Activated CD4-positive, alpha-beta T cell treated with anti-CD3 and anti-CD28 coated beads, Interleukin-2, amount 10 ng/mL, durations not matched to agents 24 days and 14 days (primary cell): ENCODE measurements around the gene SERPINA12. TPM values are rescaled to one million over a fixed set of nuclear protein-coding genes. Genes with fewer than 3 reads are reported as not detected.

Source experiments
- DNase-seq: peaks from one replicate; pipeline ENCODE4 v3.0.0; 2022
- H3K27ac Mint-ChIP-seq: one replicate; pipeline ENCODE4 v1.8.0; 2022; ENCODE audit warnings: mild to moderate bottlenecking, mixed read lengths
- H3K27me3 Mint-ChIP-seq: one replicate; pipeline ENCODE4 v1.8.0; 2022; ENCODE audit warnings: mixed read lengths
- H3K36me3 Mint-ChIP-seq: one replicate; pipeline ENCODE4 v1.8.0; 2022; ENCODE audit warnings: low read depth, mild to moderate bottlenecking, mixed read lengths
- H3K4me1 Mint-ChIP-seq: one replicate; pipeline ENCODE4 v1.8.0; 2021; ENCODE audit warnings: mixed read lengths
- H3K4me3 Mint-ChIP-seq: one replicate; pipeline ENCODE4 v1.8.0; 2022; ENCODE audit warnings: mild to moderate bottlenecking, moderate library complexity, mixed read lengths
- H3K9me3 Mint-ChIP-seq: one replicate; pipeline ENCODE4 v1.8.0; 2021; ENCODE audit warnings: mixed read lengths
- intact Hi-C: fragments of 100-400 bp; cut with micrococcal nuclease; formaldehyde crosslinking; loops from one replicate; pipeline ENCODE4 v1.15.1; 2023
- total RNA-seq: library from RNA; stranded (reverse); gene quantifications from 2 replicates; pipeline ENCODE4 v1.2.3, GENCODE V29; 2022

Gene SERPINA12
- total RNA-seq, 1 donor from 2014 or later = not detected

GRCh38 chr14:94460631-94461416 lies 48.4 kb downstream of the SERPINA12 start:
- intact Hi-C loops = no loop called here
- peaks cover 6% of the 10 kb centered on the region for H3K9me3 Mint-ChIP-seq
- peaks cover 5% of the 10 kb centered on the region for H3K27me3 Mint-ChIP-seq
- no peak overlapping the region for H3K4me3 Mint-ChIP-seq
- DNase-seq = no peak
- no peaks in the 10 kb centered on the region for H3K4me1 Mint-ChIP-seq
- H3K36me3 Mint-ChIP-seq = no peaks in the 10 kb centered on the region
- no peak overlapping the region for H3K27ac Mint-ChIP-seq

GRCh38 chr14:94458558-94459205 lies 50.6 kb downstream of the SERPINA12 start:
- no peak overlapping the region for H3K4me3 Mint-ChIP-seq
- peaks cover 16% of the 10 kb centered on the region for H3K27me3 Mint-ChIP-seq
- H3K4me1 Mint-ChIP-seq = no peaks in the 10 kb centered on the region
- intact Hi-C loops = no loop called here
- no peak for DNase-seq
- no peaks in the 10 kb centered on the region for H3K36me3 Mint-ChIP-seq
- H3K9me3 Mint-ChIP-seq = peaks cover 4% of the 10 kb centered on the region
- no peak overlapping the region for H3K27ac Mint-ChIP-seq

- intact Hi-C loops = no loop called here
- Mint-ChIP-seq H3K27me3 (peaks cover 17% of the 10 kb centered on the region), H3K9me3 (peaks cover 4% of the 10 kb centered on the region)
Measured at GRCh38 chr14:94458096-94458495, 51.2 kb downstream of the SERPINA12 start.

DNA sequence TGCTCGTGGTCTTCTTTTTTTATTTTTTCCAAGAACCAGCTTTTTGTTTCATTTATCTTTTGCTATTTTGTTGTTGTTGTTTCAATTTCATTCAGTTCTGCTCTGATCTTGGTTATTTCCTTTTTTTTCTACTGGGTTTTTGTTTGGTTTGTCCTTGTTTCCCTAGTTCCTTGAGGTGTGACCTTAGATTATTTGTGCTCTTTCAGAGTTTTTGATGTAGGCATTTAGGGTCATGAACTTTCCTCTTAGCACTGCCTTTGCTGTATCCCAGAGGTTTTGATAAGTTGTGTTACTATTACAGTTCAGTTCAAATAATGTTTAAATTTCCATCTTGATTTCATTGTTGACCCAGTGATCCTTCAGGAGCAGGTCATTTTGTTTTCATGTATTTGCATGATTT lies 53.3 kb downstream of the SERPINA12 start:
- peaks cover 22% of the 10 kb centered on the region for H3K27me3 Mint-ChIP-seq
- H3K27ac Mint-ChIP-seq = no peak overlapping the region
- H3K4me3 Mint-ChIP-seq = no peak overlapping the region
- no peaks in the 10 kb centered on the region for H3K4me1 Mint-ChIP-seq
- DNase-seq = no peak
- no peaks in the 10 kb centered on the region for H3K36me3 Mint-ChIP-seq
- H3K9me3 Mint-ChIP-seq = no peaks in the 10 kb centered on the region
- intact Hi-C loops = no loop called here

More at GRCh38 chr14:94458096-94458495, 51.2 kb downstream of the SERPINA12 start:
- Mint-ChIP-seq H3K36me3 (no peaks in the 10 kb centered on the region), H3K4me3 (no peak overlapping the region), H3K27ac (no peak overlapping the region), H3K4me1 (no peaks in the 10 kb centered on the region)
- DNase-seq = no peak

DNA sequence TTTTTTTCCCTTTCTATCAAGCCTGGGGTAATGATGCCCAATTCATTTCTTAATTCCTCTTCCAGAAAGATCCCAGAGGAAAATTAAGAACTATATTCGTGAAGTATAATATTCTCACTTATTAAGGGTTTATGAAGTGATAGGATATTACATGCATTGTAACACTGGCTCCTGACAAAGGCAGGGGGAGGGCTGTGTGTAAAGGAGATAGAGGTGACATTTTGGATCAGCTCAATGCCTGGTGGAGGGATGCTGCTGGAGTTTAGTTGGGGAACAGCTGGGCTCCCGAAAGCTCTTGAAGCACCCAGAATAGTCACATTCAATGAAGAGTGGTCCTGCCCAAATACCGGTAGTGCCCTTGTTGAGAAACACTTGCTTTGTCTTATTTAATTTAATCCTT lies 57.4 kb downstream of the SERPINA12 start:
- Mint-ChIP-seq H3K4me1 (no peaks in the 10 kb centered on the region), H3K36me3 (no peaks in the 10 kb centered on the region), H3K4me3 (no peak overlapping the region), H3K27me3 (peaks cover 26% of the 10 kb centered on the region), H3K9me3 (no peaks in the 10 kb centered on the region), H3K27ac (no peak overlapping the region)
- DNase-seq = no peak
- intact Hi-C loops = no loop called here

DNA sequence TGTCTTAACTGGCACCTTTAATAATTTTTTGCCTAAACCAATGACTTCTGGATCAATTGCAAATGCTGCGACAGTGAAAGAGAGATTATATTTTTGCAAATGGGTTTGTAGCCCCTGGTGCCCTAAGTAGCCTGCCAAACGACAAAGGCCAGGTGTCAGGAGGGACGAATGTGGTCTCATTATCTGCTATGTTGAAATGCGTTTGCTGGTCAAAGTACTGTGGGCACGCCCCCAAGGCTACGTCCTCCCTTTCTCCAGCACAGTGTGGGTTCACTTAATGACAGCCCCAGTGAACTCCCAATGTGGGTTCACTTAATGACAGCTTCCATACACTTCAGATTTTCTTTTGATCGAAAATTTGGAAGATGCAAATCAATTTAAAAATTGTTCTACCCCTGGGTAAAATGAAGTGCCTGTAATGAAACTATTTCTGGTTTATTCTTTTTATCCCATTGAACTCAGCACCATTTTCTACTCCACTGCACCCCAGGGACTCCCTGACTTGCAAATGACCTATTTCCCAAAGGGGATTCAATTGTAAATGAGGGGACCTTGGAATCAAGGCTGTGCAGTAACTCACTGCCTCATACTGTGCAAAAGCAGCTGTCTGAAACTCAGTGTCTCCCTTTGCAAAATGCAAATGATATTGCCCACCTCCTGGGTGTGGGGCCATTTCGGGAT lies 58.0 kb downstream of the SERPINA12 start:
- Mint-ChIP-seq H3K27ac (no peak overlapping the region), H3K9me3 (no peaks in the 10 kb centered on the region), H3K4me3 (no peak overlapping the region), H3K36me3 (no peaks in the 10 kb centered on the region), H3K4me1 (no peaks in the 10 kb centered on the region), H3K27me3 (peaks cover 26% of the 10 kb centered on the region)
- intact Hi-C loops = no loop called here
- no peak for DNase-seq

- Mint-ChIP-seq H3K27ac (no peak overlapping the region), H3K9me3 (no peaks in the 10 kb centered on the region), H3K4me1 (no peaks in the 10 kb centered on the region), H3K4me3 (no peak overlapping the region), H3K36me3 (no peaks in the 10 kb centered on the region), H3K27me3 (peaks cover 29% of the 10 kb centered on the region)
- DNase-seq = no peak
- intact Hi-C loops = no loop called here
Measured at GRCh38 chr14:94450722-94451090, 58.6 kb downstream of the SERPINA12 start.

GRCh38 chr14:94449930-94450329 lies 59.3 kb downstream of the SERPINA12 start:
- intact Hi-C loops = loop anchor here (10.0 kb wide), 1 partner anchor 885 kb away; no protein-coding TSS in a partner anchor
- Mint-ChIP-seq H3K27me3 (peaks cover 25% of the 10 kb centered on the region), H3K4me1 (no peaks in the 10 kb centered on the region), H3K9me3 (no peaks in the 10 kb centered on the region), H3K36me3 (no peaks in the 10 kb centered on the region), H3K4me3 (no peak overlapping the region), H3K27ac (no peak overlapping the region)
- DNase-seq = no peak

DNA sequence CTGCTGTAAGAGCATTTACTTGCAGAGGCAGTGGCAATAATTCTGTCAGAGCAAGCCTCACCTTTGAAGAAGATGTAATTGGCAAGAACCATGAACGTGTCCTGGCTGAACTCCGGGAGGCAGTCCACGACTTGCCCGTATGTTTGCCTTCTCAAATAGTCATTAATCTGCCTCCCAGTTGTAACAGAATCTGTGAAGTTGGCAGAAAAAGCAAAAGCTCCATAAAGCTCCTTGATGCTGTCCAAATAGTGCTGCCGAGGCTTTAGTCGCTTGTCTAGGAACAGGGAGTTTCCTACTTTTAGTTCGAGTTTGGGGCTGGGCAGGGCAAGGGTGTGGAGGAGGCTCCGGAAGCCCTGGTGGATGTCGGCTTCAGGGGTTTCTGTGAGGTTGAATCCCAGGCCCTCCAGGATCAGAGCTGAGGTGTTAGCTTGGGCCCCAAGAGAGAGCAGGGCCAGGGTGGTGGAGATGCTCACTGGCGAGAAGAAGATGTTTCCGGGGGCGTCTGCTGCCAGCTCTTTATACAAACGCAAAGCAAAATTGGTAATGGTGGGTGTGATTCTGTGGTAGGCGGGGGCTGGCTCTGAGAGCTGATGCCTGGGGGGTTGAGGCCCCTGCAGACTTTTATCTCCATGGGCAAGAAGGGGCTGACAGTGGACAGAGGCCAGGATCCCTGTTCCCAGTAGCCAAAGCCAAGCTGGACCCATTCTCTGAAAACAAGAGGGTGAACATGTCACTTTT lies 61.0 kb downstream of the SERPINA12 start:
- no peak for DNase-seq
- Mint-ChIP-seq H3K27me3 (peaks cover 17% of the 10 kb centered on the region), H3K27ac (no peak overlapping the region), H3K36me3 (no peaks in the 10 kb centered on the region), H3K9me3 (no peaks in the 10 kb centered on the region), H3K4me1 (no peaks in the 10 kb centered on the region), H3K4me3 (no peak overlapping the region)
- intact Hi-C loops = loop anchor here (10.0 kb wide), 1 partner anchor 883 kb away; no protein-coding TSS in a partner anchor

DNA sequence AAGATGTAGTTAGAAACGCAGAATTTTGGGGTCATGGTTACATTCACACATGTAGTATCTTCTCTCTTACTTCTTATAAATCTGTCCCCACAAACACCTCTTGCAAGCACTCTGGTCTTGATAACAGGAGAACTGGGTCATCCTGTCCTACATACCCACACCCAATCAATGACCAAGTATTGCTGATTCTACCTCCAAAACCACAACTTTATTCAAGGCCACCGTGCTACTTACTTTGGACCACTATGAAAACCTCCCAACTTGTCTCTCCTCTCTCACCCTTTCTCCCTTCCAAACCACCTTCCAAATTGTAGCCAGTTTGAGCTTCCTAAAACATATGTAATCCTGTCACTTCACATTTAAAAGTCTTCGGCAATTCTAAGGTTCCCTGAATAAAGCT lies 62.1 kb downstream of the SERPINA12 start:
- Mint-ChIP-seq H3K27me3 (peaks cover 12% of the 10 kb centered on the region), H3K27ac (no peak overlapping the region), H3K4me3 (no peak overlapping the region), H3K9me3 (no peaks in the 10 kb centered on the region), H3K36me3 (no peaks in the 10 kb centered on the region), H3K4me1 (no peaks in the 10 kb centered on the region)
- intact Hi-C loops = loop anchor here (10.0 kb wide), 1 partner anchor 882 kb away; no protein-coding TSS in a partner anchor
- no peak for DNase-seq

- no peaks in the 10 kb centered on the region for H3K36me3 Mint-ChIP-seq
- peaks cover 12% of the 10 kb centered on the region for H3K27me3 Mint-ChIP-seq
- H3K27ac Mint-ChIP-seq = no peak overlapping the region
- intact Hi-C loops = loop anchor here (10.0 kb wide), 1 partner anchor 881 kb away; no protein-coding TSS in a partner anchor
- no peaks in the 10 kb centered on the region for H3K9me3 Mint-ChIP-seq
- no peak overlapping the region for H3K4me3 Mint-ChIP-seq
- no peaks in the 10 kb centered on the region for H3K4me1 Mint-ChIP-seq
- DNase-seq = no peak
Measured at GRCh38 chr14:94446126-94446525, 63.1 kb downstream of the SERPINA12 start.

- no peak overlapping the region for H3K4me3 Mint-ChIP-seq
- H3K27me3 Mint-ChIP-seq = peaks cover 7% of the 10 kb centered on the region
- H3K4me1 Mint-ChIP-seq = no peaks in the 10 kb centered on the region
- DNase-seq = no peak
- H3K9me3 Mint-ChIP-seq = no peaks in the 10 kb centered on the region
- no peaks in the 10 kb centered on the region for H3K36me3 Mint-ChIP-seq
- no peak overlapping the region for H3K27ac Mint-ChIP-seq
- intact Hi-C loops = loop anchor here (10.0 kb wide), 1 partner anchor 880 kb away; no protein-coding TSS in a partner anchor
Measured at GRCh38 chr14:94445003-94445402, 64.3 kb downstream of the SERPINA12 start.

- Mint-ChIP-seq H3K4me1 (no peaks in the 10 kb centered on the region), H3K27me3 (peaks cover 9% of the 10 kb centered on the region), H3K9me3 (no peaks in the 10 kb centered on the region), H3K27ac (no peak overlapping the region), H3K4me3 (no peak overlapping the region), H3K36me3 (no peaks in the 10 kb centered on the region)
- no peak for DNase-seq
- intact Hi-C loops = loop anchor here (10.0 kb wide), 1 partner anchor 877 kb away; no protein-coding TSS in a partner anchor
Measured at GRCh38 chr14:94441531-94442205, 67.6 kb downstream of the SERPINA12 start.
